Measurements from ENCODE around the gene GLRA2. TPM values are rescaled to one million over a fixed set of nuclear protein-coding genes. Genes with fewer than 3 reads are reported as not detected.

Gene GLRA2
- total RNA-seq, 2 experiments from 2014 or later: not detected

GRCh38 chrX:14528629-14529289 is 577 bp upstream of the GLRA2 start:
- CTCF ChIA-PET: interaction anchor here (0.8 kb wide), 1 partner anchor 433 kb away, joined by 4 read pairs; no protein-coding TSS in a partner anchor
- peaks cover 2% of the 10 kb centered on the region for H3K4me1 Mint-ChIP-seq (ENCODE audit: low read depth)
- no peak overlapping the region for H3K4me3 Mint-ChIP-seq

GRCh38 chrX:14533867-14534266 is 4.5 kb downstream of the GLRA2 start:
- DNase-seq: no peak
- CTCF ChIA-PET: no interaction called here
- H3K36me3 Mint-ChIP-seq (ENCODE audit: low read depth): no peaks in the 10 kb centered on the region
- peaks cover 6% of the 10 kb centered on the region for H3K27me3 Mint-ChIP-seq (ENCODE audit: low read depth)
- intact Hi-C loops (cut with micrococcal nuclease): no loop called here
- no peak overlapping the region for H3K27ac Mint-ChIP-seq
- H3K4me3 Mint-ChIP-seq: no peak overlapping the region
- peaks cover 2% of the 10 kb centered on the region for H3K4me1 Mint-ChIP-seq (ENCODE audit: low read depth)
- H3K9me3 Mint-ChIP-seq: no peaks in the 10 kb centered on the region

More at GRCh38 chrX:14528629-14529289, 577 bp upstream of the GLRA2 start:
- Mint-ChIP-seq H3K36me3 (ENCODE audit: low read depth) (no peaks in the 10 kb centered on the region), H3K27ac (no peak overlapping the region), H3K27me3 (ENCODE audit: low read depth) (peaks cover 2% of the 10 kb centered on the region), H3K9me3 (no peaks in the 10 kb centered on the region)
- intact Hi-C loops (cut with micrococcal nuclease): loop anchor here (1.0 to 5.0 kb wide), 3 partner anchors 489 to 714 kb away; no protein-coding TSS in a partner anchor
- peak; percentile 77 for DNase-seq

- DNase-seq: no peak
- Mint-ChIP-seq H3K27me3 (ENCODE audit: low read depth) (peaks cover 5% of the 10 kb centered on the region), H3K4me3 (no peak overlapping the region), H3K36me3 (ENCODE audit: low read depth) (no peaks in the 10 kb centered on the region), H3K4me1 (ENCODE audit: low read depth) (no peaks in the 10 kb centered on the region), H3K27ac (no peak overlapping the region), H3K9me3 (no peaks in the 10 kb centered on the region)
- intact Hi-C loops (cut with micrococcal nuclease): no loop called here
- CTCF ChIA-PET: no interaction called here
These were observed 16.9 kb downstream of the GLRA2 start for GRCh38 chrX:14546190-14546589.

DNA sequence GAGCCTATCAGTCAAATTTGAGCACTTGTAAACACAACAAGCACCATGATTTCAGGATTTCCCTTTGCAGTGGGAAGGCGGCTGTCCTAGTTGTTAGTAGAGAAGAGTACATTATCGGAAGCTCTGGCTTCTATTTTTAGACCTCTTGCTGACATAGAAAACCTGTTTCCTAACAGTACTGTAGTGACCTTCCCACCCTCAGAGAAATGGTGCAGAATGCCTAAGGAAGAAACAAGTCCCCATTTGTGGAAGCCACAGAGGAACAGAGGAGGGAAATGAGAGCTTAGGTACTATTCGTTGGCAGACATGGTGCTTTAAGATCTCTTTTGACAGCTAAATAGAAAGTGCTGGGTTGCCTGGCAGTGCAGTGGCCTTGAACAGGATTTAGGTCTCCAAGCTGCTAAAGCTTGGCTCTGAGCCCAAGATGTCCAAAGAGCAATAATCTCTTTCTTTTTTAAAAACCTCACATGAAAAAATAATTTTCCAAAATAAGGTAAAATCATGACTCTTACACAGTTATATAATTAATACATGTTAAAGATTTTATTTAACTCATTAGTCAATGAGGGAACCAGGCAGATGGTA is 24.9 kb downstream of the GLRA2 start:
- no peak for DNase-seq
- intact Hi-C loops (cut with micrococcal nuclease): no loop called here
- H3K9me3 Mint-ChIP-seq: no peaks in the 10 kb centered on the region
- CTCF ChIA-PET: no interaction called here
- no peak overlapping the region for H3K27ac Mint-ChIP-seq
- H3K4me3 Mint-ChIP-seq: no peak overlapping the region
- H3K36me3 Mint-ChIP-seq (ENCODE audit: low read depth): no peaks in the 10 kb centered on the region
- H3K27me3 Mint-ChIP-seq (ENCODE audit: low read depth): peaks cover 9% of the 10 kb centered on the region
- no peaks in the 10 kb centered on the region for H3K4me1 Mint-ChIP-seq (ENCODE audit: low read depth)

GRCh38 chrX:14564058-14564457 is 34.7 kb downstream of the GLRA2 start:
- DNase-seq: no peak
- H3K4me3 Mint-ChIP-seq: no peak overlapping the region
- no peaks in the 10 kb centered on the region for H3K4me1 Mint-ChIP-seq (ENCODE audit: low read depth)
- intact Hi-C loops (cut with micrococcal nuclease): no loop called here
- H3K27ac Mint-ChIP-seq: no peak overlapping the region
- H3K36me3 Mint-ChIP-seq (ENCODE audit: low read depth): no peaks in the 10 kb centered on the region
- no peaks in the 10 kb centered on the region for H3K27me3 Mint-ChIP-seq (ENCODE audit: low read depth)
- H3K9me3 Mint-ChIP-seq: no peaks in the 10 kb centered on the region
- CTCF ChIA-PET: no interaction called here

GRCh38 chrX:14573161-14573560 is 43.8 kb downstream of the GLRA2 start:
- Mint-ChIP-seq H3K27ac (no peak overlapping the region), H3K9me3 (no peaks in the 10 kb centered on the region), H3K27me3 (ENCODE audit: low read depth) (no peaks in the 10 kb centered on the region), H3K4me1 (ENCODE audit: low read depth) (no peaks in the 10 kb centered on the region), H3K36me3 (ENCODE audit: low read depth) (no peaks in the 10 kb centered on the region), H3K4me3 (no peak overlapping the region)
- CTCF ChIA-PET: no interaction called here
- intact Hi-C loops (cut with micrococcal nuclease): no loop called here
- no peak for DNase-seq

DNA sequence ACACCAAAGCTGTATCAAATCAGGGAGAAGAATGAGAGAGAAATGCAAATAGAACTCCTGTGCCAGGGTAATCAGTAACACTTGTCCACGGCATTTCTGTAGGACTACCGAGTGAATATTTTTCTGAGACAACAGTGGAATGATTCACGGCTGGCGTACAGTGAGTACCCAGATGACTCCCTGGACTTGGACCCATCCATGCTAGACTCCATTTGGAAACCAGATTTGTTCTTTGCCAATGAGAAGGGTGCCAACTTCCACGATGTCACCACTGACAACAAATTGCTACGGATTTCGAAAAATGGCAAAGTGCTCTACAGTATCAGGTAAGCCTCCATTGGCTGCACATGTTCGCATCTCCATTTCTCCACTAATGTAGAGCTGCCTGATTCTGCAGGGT is 51.7 kb downstream of the GLRA2 start:
- no peaks in the 10 kb centered on the region for H3K36me3 Mint-ChIP-seq (ENCODE audit: low read depth)
- H3K4me1 Mint-ChIP-seq (ENCODE audit: low read depth): no peaks in the 10 kb centered on the region
- no peak overlapping the region for H3K4me3 Mint-ChIP-seq
- H3K27ac Mint-ChIP-seq: no peak overlapping the region
- H3K27me3 Mint-ChIP-seq (ENCODE audit: low read depth): no peaks in the 10 kb centered on the region
- intact Hi-C loops (cut with micrococcal nuclease): no loop called here
- no peaks in the 10 kb centered on the region for H3K9me3 Mint-ChIP-seq
- no peak for DNase-seq
- CTCF ChIA-PET: no interaction called here

- DNase-seq: no peak
- Mint-ChIP-seq H3K4me1 (ENCODE audit: low read depth) (no peaks in the 10 kb centered on the region), H3K4me3 (no peak overlapping the region), H3K36me3 (ENCODE audit: low read depth) (no peaks in the 10 kb centered on the region), H3K27ac (no peak overlapping the region), H3K27me3 (ENCODE audit: low read depth) (no peaks in the 10 kb centered on the region), H3K9me3 (no peaks in the 10 kb centered on the region)
- CTCF ChIA-PET: no interaction called here
- intact Hi-C loops (cut with micrococcal nuclease): no loop called here
These were observed 55.2 kb downstream of the GLRA2 start for GRCh38 chrX:14584548-14584947.

DNA sequence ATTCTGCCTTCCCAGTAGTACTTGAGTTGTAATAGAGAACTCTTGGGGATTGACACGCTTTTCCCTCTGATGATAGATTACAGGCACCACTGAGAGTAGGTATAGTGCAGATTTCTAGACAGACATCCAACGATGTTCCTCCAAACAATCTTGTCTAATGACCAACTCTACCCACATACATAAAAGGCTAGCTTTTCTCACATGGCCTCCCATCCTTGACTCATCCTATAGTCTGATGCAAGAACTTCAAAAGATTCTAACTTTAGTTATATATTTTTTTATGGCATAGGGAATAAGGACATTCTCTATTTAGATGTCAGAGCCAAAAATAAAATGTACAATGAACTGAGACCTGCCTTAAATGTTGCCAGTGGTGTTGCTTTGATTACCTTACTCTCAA is 60.9 kb downstream of the GLRA2 start:
- CTCF ChIA-PET: no interaction called here
- no peak for DNase-seq
- H3K36me3 Mint-ChIP-seq (ENCODE audit: low read depth): no peaks in the 10 kb centered on the region
- H3K4me1 Mint-ChIP-seq (ENCODE audit: low read depth): no peaks in the 10 kb centered on the region
- intact Hi-C loops (cut with micrococcal nuclease): no loop called here
- H3K4me3 Mint-ChIP-seq: no peak overlapping the region
- H3K27ac Mint-ChIP-seq: no peak overlapping the region
- H3K27me3 Mint-ChIP-seq (ENCODE audit: low read depth): no peaks in the 10 kb centered on the region
- H3K9me3 Mint-ChIP-seq: no peaks in the 10 kb centered on the region

DNA sequence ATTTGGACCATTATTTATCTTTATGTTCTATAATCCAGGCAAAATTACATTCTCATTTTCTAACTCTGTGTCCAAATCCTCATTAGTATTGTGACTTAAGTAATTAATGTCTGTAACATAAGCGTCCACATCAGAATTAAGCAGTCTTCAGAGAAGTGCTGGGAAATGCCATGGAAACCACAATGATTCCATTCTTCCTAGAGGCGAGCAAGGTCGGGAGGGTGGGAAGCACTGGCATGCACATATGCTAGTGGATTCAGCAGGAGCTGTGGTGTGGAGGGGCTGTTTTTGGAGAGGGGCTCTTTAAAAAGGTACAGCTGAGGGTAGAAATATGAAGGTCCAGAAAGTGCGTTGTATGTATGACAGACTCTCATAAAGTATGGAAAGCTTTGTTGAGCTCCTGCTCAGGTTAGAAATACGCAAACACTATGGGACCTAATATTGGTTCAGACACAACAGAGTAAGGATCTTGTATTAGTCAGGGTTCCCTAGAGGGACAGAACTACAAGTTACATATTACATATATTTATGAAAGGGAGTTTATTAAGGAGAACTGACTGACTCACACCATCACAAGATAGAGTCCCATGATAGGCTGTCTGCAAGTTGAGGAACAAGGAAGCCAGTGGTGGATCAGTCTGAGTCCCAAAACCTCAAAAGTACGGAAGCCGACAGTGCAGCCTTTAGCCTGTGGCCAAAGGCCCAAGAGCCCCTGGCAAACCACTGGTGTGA is 61.5 kb downstream of the GLRA2 start:
- Mint-ChIP-seq H3K4me1 (ENCODE audit: low read depth) (no peaks in the 10 kb centered on the region), H3K27me3 (ENCODE audit: low read depth) (no peaks in the 10 kb centered on the region), H3K4me3 (no peak overlapping the region), H3K9me3 (no peaks in the 10 kb centered on the region), H3K27ac (no peak overlapping the region), H3K36me3 (ENCODE audit: low read depth) (no peaks in the 10 kb centered on the region)
- CTCF ChIA-PET: no interaction called here
- DNase-seq: no peak
- intact Hi-C loops (cut with micrococcal nuclease): no loop called here

- H3K4me1 Mint-ChIP-seq (ENCODE audit: low read depth): no peaks in the 10 kb centered on the region
- no peak overlapping the region for H3K27ac Mint-ChIP-seq
- intact Hi-C loops (cut with micrococcal nuclease): no loop called here
- CTCF ChIA-PET: interaction anchor here (0.6 kb wide), 1 partner anchor 1379 kb away, joined by 3 read pairs; no protein-coding TSS in a partner anchor
- no peaks in the 10 kb centered on the region for H3K36me3 Mint-ChIP-seq (ENCODE audit: low read depth)
- no peaks in the 10 kb centered on the region for H3K9me3 Mint-ChIP-seq
- no peak for DNase-seq
- no peak overlapping the region for H3K4me3 Mint-ChIP-seq
- H3K27me3 Mint-ChIP-seq (ENCODE audit: low read depth): no peaks in the 10 kb centered on the region
These were observed 62.6 kb downstream of the GLRA2 start for GRCh38 chrX:14591976-14592375.

DNA sequence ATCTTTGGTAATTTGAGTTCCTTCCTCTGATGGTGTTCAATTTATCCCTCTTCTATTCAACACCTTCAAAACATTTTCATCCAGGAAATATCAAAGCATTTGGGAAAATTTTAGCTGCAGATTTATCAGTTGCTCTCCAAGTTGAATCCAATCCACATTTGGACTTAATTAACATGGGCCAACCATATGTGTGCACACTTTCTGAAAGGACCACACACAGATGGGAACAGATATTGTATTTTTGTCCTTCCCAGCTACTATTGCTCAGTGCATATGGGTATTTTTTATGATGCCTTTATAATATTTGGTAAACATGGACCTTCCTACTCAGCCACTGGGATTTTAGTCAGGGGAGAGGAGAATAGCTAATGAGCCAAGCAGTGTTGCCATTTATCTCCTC is 65.2 kb downstream of the GLRA2 start:
- Mint-ChIP-seq H3K4me3 (no peak overlapping the region), H3K36me3 (ENCODE audit: low read depth) (no peaks in the 10 kb centered on the region), H3K4me1 (ENCODE audit: low read depth) (no peaks in the 10 kb centered on the region), H3K9me3 (no peaks in the 10 kb centered on the region), H3K27me3 (ENCODE audit: low read depth) (no peaks in the 10 kb centered on the region), H3K27ac (no peak overlapping the region)
- CTCF ChIA-PET: no interaction called here
- DNase-seq: no peak
- intact Hi-C loops (cut with micrococcal nuclease): no loop called here

GRCh38 chrX:14598330-14598729 is 69.0 kb downstream of the GLRA2 start:
- H3K4me1 Mint-ChIP-seq (ENCODE audit: low read depth): no peaks in the 10 kb centered on the region
- no peak overlapping the region for H3K27ac Mint-ChIP-seq
- no peak for DNase-seq
- H3K27me3 Mint-ChIP-seq (ENCODE audit: low read depth): no peaks in the 10 kb centered on the region
- H3K36me3 Mint-ChIP-seq (ENCODE audit: low read depth): no peaks in the 10 kb centered on the region
- peaks cover 3% of the 10 kb centered on the region for H3K9me3 Mint-ChIP-seq
- CTCF ChIA-PET: no interaction called here
- intact Hi-C loops (cut with micrococcal nuclease): no loop called here
- H3K4me3 Mint-ChIP-seq: no peak overlapping the region

Data from activated naive CD4-positive, alpha-beta T cell treated with anti-CD3 and anti-CD28 coated beads for 36 hours (primary cell).